RPMI7951 (cell line): ENCODE measurements around the gene LOXL1. TPM values are rescaled to one million over a fixed set of nuclear protein-coding genes. Genes with fewer than 3 reads are reported as not detected.

Source experiments
- DNase-seq: peaks from one replicate; pipeline ENCODE4 v3.0.0-alpha.2; 2012; ENCODE audit warnings: low read depth
- total RNA-seq: library from RNA; depleted of rRNA; stranded (reverse); fragments of >200 nt; shearing (Covaris generic); gene quantifications from 2 replicates; pipeline ENCODE4 v1.2.3, GENCODE V29; 2014; rRNA removed

Gene LOXL1
- total RNA-seq = 45.9 and 55.0 TPM in 2 replicates

GRCh38 chr15:73926219-73927002 is at the start of gene LOXL1:
Gene LOXL1 (plus strand): TSS chr15:73926462. CDS start chr15:73926784, 322 bp downstream.
- DNase-seq = peak; percentile 88

DNA sequence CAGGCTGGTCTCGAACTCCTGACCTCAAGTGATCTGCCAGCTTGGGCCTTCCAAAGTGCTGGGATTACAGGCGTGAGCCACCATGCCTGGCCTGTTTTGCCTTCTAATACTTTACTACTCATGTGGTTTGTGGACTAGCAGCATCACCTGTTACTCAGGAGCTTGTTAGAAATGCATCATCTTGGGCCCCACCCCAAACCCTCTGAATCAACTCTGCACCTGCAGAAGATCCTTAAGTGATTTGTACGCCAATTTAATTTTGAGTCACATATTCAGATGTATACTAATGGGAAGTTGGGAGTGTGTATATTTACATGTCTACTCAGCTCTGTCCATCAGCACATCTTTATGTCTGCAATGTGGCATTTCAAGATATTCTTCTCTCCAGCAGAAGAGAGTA is 46.8 kb upstream of the LOXL1 start:
- DNase-seq = no peak

DNA sequence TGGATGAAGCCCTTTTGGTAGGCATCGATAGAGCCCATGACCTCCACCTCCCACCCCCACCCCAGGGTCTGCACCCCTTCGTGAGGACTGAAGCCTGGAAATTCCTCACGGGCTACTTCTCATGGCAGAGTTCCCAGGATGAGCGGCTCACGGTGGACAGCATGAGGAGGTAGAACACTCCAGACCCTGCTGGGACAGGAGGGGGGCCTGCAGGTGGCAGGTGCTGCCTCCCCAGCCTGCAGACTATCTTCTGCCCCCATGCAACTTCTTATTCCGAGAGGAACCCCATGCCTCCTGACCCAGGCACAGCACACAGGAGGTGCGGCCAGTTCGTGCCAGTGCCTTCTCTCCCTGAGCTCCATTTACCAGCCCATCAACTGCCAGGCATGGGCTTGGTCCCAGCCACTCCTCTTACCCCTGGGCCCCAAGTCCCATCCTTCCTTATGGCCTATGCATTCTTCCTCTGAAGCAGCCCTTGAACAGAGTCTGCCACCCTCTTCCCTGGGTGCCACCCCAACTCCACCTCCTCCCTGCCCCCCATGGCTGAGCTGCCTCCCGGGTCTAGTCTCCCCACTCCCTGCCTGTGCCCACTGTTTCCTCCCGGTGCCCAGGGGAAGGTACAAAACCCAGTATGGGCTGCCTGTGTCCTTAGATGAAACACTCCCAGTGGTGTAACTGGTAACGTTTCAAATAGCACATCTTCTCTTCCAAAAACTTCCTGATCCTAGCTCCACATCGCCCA is 44.5 kb upstream of the LOXL1 start:
- DNase-seq = no peak

DNA sequence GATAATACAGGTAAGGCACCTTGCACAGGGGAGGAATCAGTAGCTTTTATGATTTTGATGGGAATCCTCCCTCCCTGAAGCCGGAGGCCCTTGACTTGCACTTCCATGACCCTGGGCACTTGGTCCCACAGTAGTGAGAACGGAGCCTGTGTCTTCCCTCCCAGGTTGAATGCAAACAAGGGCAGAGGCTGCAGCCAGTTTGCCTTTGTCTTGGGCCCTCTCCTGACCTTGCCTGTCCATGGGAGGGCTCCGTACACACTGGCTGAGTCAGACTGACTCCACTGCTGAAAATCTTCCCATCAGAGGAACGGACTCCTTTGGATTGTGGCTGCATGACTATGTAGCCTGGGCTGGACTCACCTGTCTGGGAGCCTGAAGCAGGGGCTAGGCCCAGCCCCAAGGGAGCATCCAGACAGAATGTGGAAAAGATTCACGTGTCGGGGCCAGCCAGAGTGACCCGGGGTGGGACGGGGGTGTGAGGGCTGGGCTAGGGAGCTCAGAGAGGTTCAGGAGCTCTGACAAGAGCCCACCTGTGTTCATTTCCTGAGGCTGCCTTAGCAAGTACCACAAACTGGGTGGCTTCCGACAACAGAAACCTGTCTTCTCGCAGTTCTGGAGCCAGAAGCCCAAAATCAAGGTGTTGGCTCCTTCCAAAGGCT is 43.4 kb upstream of the LOXL1 start:
- DNase-seq = no peak

DNA sequence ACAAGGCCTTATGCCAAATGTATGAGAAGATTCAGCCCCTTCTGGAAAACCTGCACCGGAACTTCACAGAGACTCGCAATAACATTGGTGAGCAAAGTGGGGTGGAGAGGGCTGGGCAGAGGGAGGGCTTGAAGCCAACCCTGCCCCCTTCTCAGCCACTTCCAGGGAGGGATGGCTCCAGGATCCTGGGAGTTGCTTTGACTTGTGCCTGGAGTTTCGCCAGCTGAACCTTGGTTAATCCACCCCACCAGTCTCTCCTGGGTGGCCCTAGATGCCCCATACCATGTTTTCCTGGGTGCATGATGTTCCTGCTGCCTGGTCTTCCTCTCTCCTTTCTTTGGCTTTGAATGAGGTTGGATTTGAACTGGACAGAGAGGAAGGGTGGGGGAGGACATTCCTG is 42.1 kb upstream of the LOXL1 start:
- DNase-seq = no peak

- DNase-seq = no peak
Measured at GRCh38 chr15:73885954-73886700, 40.1 kb upstream of the LOXL1 start.

DNA sequence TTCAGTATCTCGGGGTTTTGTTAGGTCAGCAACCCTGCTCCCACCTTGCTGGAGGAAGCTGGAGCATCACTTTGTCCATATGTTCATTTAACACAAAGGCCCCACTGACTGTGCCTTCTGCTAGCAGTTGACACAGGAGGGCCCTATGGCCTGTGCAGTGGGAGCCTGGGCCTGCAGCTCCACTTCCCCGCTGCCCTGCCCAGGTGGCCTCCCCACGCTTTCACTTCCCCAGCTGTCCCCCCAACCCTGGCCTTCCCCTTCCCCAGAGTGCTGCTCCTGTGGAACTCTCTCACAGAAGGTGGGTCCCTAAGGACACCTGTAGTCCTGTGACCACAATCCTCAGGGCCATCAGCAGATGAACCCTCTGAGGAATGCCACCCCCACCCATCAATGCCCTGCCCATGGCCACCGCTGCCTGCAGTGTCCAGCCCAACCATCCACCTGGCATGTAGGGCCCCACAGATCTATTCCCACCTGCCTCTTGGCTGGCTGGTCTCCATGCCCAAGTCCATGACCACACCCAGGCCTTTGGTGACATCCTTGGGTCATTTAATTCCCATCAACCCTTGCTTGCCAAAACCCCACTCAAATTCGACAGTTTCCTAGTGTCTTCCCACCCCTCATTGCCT is 39.4 kb upstream of the LOXL1 start:
- no peak for DNase-seq

GRCh38 chr15:73887481-73887880 is 38.8 kb upstream of the LOXL1 start:
- DNase-seq = no peak

- DNase-seq = no peak
Measured at GRCh38 chr15:73888224-73889041, 37.8 kb upstream of the LOXL1 start.

DNA sequence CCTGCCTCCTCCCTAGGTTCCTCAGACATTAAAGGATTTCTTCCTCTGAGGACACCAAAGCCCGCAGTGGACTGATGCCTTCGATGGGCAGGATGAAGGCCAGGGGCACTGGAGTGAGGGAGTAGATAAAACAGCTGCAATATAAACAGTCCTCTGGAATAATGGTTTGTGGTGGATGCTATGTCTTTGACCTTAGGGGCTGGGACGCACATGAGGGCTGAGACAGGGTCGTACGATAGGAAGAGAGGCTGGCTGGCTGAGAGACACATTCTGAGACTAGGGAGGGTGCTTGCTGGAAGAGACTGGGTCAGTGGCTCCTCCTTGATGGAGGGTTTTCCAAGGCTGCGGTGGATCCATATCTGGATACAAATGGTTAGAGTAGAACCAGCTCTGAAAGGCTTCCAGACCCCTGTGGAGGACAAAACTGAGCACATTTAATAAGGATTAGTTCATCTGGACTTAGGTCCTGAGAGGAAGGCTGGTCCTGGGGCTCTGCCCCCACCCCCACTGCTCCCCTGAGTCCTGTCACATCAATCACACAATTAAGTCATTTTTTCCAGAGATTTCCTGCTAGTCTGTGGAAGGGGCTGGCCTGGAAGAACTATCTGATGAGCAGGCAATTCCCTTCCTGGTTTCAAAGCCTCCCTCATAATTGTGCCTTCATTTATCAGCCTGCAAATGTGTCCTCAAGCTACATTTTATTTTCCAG is 37.1 kb upstream of the LOXL1 start:
- DNase-seq = no peak

DNA sequence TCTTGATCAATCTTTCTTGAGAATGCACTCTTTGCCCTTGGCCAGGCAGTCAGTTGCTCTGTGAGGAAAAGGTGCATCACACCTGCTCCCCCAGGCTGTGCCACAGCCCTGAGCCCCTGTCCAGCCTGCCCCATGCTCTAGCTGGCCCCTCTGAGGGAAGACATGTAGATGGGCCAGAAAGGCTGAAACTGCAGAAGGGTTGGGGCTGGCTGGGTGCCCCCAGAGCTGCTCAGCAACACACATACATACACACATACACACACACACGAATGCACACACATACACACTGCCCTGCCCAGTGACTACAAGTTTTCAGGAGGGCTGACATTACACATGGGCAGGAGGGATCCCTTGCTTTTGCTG is 36.5 kb upstream of the LOXL1 start:
- DNase-seq = no peak

- DNase-seq = no peak
Measured at GRCh38 chr15:73891328-73892315, 34.6 kb upstream of the LOXL1 start.

DNA sequence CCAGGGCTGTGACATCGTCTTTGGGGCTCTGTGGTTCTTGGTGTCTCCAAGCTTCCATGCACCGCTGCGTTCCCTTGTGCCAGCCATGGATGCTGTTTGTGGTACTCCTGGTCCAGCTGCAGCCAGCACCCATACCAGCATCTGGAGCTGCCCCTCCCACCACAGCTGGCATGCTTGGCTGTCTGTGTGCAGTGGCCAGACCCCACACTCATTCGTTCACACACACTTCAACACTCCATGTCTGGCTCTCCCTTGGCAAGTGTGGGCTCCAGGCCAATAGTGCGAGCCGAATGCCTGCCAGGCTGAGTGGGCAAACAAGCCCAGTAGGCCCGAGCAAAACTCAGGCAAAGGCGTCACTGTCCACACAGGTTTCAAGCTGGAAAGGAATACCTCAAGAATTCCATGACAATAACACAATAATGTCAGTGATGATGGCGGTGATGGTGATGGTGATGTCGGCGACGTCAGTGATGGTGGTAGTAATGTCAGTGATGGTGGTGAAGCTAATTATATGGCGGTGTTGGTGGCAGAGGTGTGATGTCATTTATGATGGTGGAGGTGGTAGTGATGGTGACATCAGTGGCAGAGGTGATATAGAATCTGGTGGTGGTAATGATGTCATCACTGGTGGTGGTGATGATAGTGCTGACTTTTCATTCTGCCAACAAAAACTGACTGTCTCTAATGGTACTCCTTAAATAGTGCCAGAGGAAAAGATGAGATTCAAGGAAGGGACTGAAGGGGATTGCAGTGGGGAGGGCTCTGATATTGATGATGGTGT is 33.6 kb upstream of the LOXL1 start:
- no peak for DNase-seq

DNA sequence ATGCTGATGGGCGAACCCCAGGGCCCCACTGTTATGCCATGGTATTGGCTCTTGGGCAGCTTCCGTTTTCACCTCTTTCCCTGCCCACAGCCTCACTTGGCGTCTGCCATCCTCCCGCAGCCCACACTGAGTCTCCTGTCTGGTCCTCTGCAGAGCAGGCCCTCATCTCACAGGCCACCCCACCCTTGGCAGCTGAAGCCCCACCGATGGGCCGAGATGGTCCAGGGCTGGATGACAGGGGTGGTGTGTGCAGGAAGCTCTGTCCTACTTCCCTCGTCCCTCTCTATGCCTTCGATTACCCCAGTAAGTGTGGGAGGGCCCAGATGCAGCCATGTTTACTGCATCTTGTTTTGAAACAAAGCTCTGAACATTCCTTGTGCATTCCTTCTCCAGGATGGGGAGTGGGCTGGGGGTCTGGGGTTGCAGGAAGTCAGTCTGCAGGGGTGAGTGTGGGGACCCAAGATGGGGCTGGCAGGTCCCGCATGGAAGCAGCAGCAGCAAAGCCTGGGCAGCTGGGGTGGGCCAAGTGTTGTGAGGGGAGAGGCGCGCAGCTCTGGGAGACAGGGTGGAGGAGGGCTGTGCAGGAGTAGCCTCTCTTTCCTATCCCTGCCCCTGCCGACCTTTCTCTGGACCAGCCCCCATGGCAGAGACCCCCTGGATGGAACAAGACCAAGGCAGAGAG is 32.0 kb upstream of the LOXL1 start:
- DNase-seq = no peak

DNA sequence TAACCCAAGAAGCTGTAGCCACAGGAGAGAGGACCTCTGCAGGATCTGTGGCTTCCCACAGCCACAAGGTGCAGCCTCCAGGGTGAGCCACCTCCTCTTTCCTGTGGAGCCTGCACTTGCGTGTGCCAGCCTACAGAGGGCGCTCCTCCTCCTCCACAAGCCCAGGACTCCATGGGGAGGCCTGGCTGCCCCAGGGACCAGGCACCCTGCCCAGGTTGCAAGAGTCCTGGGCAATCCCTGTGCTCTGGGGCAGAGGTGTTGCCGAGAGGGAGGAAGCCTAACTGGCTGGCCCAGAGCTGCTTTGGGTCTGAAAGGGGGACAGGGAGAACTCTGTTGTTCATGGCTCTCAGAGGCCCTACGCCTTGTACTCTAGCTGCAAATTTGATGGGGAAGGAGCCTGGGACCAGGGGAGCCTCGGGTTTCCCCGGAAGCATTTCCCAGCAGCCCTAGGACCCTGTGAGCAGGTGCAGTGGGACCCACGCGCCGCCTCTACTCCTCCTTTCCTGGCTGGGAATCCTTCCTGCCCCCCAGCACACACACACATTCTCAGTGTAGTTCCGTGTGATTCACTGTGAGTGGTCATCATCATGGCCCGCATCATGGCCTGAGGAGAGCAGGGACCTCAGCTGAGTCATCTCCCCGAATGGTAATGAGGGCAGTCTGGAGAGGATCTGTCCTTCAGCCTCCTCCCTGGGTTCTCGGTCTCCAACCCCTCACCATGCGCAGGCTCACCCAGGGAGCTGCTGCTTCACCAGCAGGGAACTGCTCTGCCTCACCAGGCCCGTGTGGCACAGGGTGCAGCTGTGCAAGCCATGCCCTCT is 28.6 kb upstream of the LOXL1 start:
- DNase-seq = peak; percentile 97
